Esophagus muscularis mucosa (tissue), 4 donors: ENCODE data around the gene MYH6. TPM values are rescaled to one million over a fixed set of nuclear protein-coding genes. Genes with fewer than 3 reads are reported as not detected.

ENCODE experiments used
- DNase-seq: peaks from one replicate; pipeline ENCODE4 v3.0.0-alpha.2; 2017; ENCODE audit errors: extremely low spot score
- H3K27ac ChIP-seq, 4 donors: fragments of 200-600 bp; sonication (generic); replicated peaks in 1 of 4; 1 replicate in 3 of 4; 2 replicates in 1 of 4; pipeline ENCODE4 v1.5.1; 2016 to 2019; ENCODE audit warnings: mild to moderate bottlenecking in 1 of 4
- H3K27me3 ChIP-seq, 4 donors: fragments of 200-600 bp; sonication (generic); one replicate each; pipeline versions ENCODE4 v1.5.1 to v1.6.0; 2016 to 2019
- H3K36me3 ChIP-seq, 4 donors: fragments of 200-600 bp; sonication (generic); one replicate each; pipeline ENCODE4 v1.5.1; 2016 to 2019
- H3K4me1 ChIP-seq, 4 donors: fragments of 200-600 bp; sonication (generic); one replicate each; pipeline ENCODE4 v1.5.1; 2016 to 2019
- H3K4me3 ChIP-seq, 4 donors: fragments of 200-600 bp; sonication (generic); 1 replicate in 2 of 4; 2 replicates in 2 of 4; pipeline ENCODE4 v1.5.1; 2016 to 2019; ENCODE audit warnings: mild to moderate bottlenecking in 4 of 4, moderate library complexity in 1 of 4
- H3K9me3 ChIP-seq, 4 donors: fragments of 200-600 bp; sonication (generic); 1 replicate in 3 of 4; 2 replicates in 1 of 4; pipeline ENCODE4 v1.5.1; 2016 to 2019
- CTCF ChIP-seq, 3 experiments: fragments of 200-600 bp in 2 of 3; fragments of 450-650 bp in 1 of 3; sonication (generic) in 2 of 3; IDR thresholded peaks; one replicate each; pipeline ENCODE4 v1.5.1; 2017 to 2019; ENCODE audit warnings: antibody characterized with exemption in 3 of 3, mild to moderate bottlenecking in 2 of 3, moderate library complexity in 1 of 3
- EP300 ChIP-seq: sonication (generic); formaldehyde crosslinking; IDR thresholded peaks from one replicate; pipeline ENCODE4 v1.6.1; 2017; ENCODE audit warnings: antibody characterized with exemption
- POLR2A ChIP-seq: fragments of 450-650 bp; IDR thresholded peaks from one replicate; pipeline ENCODE4 v1.6.1; 2017; ENCODE audit warnings: antibody characterized with exemption, moderate library complexity, mild to moderate bottlenecking, low read depth
- POLR2AphosphoS5 ChIP-seq, 2 donors: sonication (generic); formaldehyde crosslinking; IDR thresholded peaks; one replicate each; pipeline ENCODE4 v1.6.1; 2017; ENCODE audit warnings: antibody characterized with exemption in 2 of 2
- WGBS: methylation state at CpG from one replicate; pipeline ENCODE4 v1.1.5; 2018; 5-methylcytosine and 5-hydroxymethylcytosine counted together
- intact Hi-C: fragments of 100-400 bp; cut with DNase I; formaldehyde crosslinking; loops from one replicate; pipeline ENCODE4 v1.15.1; 2023
- total RNA-seq, 4 donors: library from RNA; depleted of rRNA; stranded (reverse); fragments of >200 nt; gene quantifications; one replicate each; pipeline versions ENCODE4 v1.1.0 to v1.2.1, GENCODE V29; 2016

Gene MYH6
- total RNA-seq, 4 donors from 2014 or later, result under 0.01 to 0.06 (median under 0.01) TPM; not detected in 1

- no peaks in the 10 kb centered on the region for H3K27me3 ChIP-seq
- TF ChIP-seq POLR2AphosphoS5 (IDR thresholded peaks at IDR 0.05) (no peak), POLR2A (no peak), EP300 (no peak), CTCF (IDR thresholded peaks at IDR 0.05) (no peak)
- no peak for DNase-seq
- H3K4me3 ChIP-seq, result no peak overlapping the region
- 79% methylated on average over 17 of the region's 17 CpGs for WGBS
- no peak overlapping the region for H3K27ac ChIP-seq
- no peaks in the 10 kb centered on the region for H3K9me3 ChIP-seq
- H3K36me3 ChIP-seq, result no peaks in the 10 kb centered on the region
- H3K4me1 ChIP-seq, result peaks cover 4 to 13% (median 12%) of the 10 kb centered on the region in 4 donors
- intact Hi-C loops, result no loop called here
Observed at GRCh38 chr14:23432102-23432925, 24.2 kb upstream of the MYH6 start.

GRCh38 chr14:23431486-23431885 is 23.4 kb upstream of the MYH6 start:
- H3K27ac ChIP-seq, result no peak overlapping the region
- peaks cover 0 to 6% (median 4%) of the 10 kb centered on the region in 4 donors for H3K4me1 ChIP-seq
- TF ChIP-seq CTCF (IDR thresholded peaks at IDR 0.05) (no peak), POLR2AphosphoS5 (IDR thresholded peaks at IDR 0.05) (no peak), EP300 (no peak), POLR2A (no peak)
- intact Hi-C loops, result no loop called here
- WGBS, result 92% methylated on average over 10 of the region's 10 CpGs
- H3K9me3 ChIP-seq, result no peaks in the 10 kb centered on the region
- DNase-seq, result no peak
- H3K27me3 ChIP-seq, result no peaks in the 10 kb centered on the region
- no peak overlapping the region for H3K4me3 ChIP-seq
- H3K36me3 ChIP-seq, result no peaks in the 10 kb centered on the region

- H3K36me3 ChIP-seq, result no peaks in the 10 kb centered on the region
- intact Hi-C loops, result no loop called here
Observed at GRCh38 chr14:23430723-23431085, 22.6 kb upstream of the MYH6 start.

GRCh38 chr14:23430016-23430722 is 22.1 kb upstream of the MYH6 start:
- H3K4me3 ChIP-seq, result no peak overlapping the region
- intact Hi-C loops, result no loop called here
- DNase-seq, result no peak
- H3K4me1 ChIP-seq, result no peaks in the 10 kb centered on the region
- TF ChIP-seq POLR2AphosphoS5 (IDR thresholded peaks at IDR 0.05) (no peak), POLR2A (no peak), CTCF (IDR thresholded peaks at IDR 0.05) (no peak), EP300 (no peak)
- 83% methylated on average over 10 of the region's 10 CpGs for WGBS
- H3K9me3 ChIP-seq, result no peaks in the 10 kb centered on the region
- H3K27me3 ChIP-seq, result no peaks in the 10 kb centered on the region
- no peaks in the 10 kb centered on the region for H3K36me3 ChIP-seq
- H3K27ac ChIP-seq, result no peak overlapping the region

More at GRCh38 chr14:23430723-23431085, 22.6 kb upstream of the MYH6 start:
- TF ChIP-seq CTCF (IDR thresholded peaks at IDR 0.05) (no peak), EP300 (no peak), POLR2A (no peak), POLR2AphosphoS5 (IDR thresholded peaks at IDR 0.05) (no peak)
- 62% methylated on average over 2 of the region's 2 CpGs for WGBS
- Histone ChIP-seq H3K27me3 (no peaks in the 10 kb centered on the region), H3K4me3 (no peak overlapping the region), H3K9me3 (no peaks in the 10 kb centered on the region), H3K4me1 (peaks cover 0 to 3% (median 0%) of the 10 kb centered on the region in 4 donors), H3K27ac (no peak overlapping the region)
- DNase-seq, result no peak
